ENCODE data around the gene NUDT5.
"Not testable (repeated sequence)": the region's sequence is repeated elsewhere in the genome, so short reads cannot be mapped to it uniquely, and the experiment has no call there.

Gene NUDT5

GRCh38 chr10:12177642-12178041 is 18.0 kb downstream of the NUDT5 start:
- H2AFZ ChIP-seq (ENCODE audit: low read depth, low read length, severe bottlenecking) = no peak overlapping the region
- no peaks in the 10 kb centered on the region for H3K79me2 ChIP-seq (ENCODE audit: insufficient read depth, low read length)
- H3K9me2 ChIP-seq (replicated peaks; ENCODE audit: insufficient read depth, low read length) = no peaks in the 10 kb centered on the region
- H3K36me3 ChIP-seq (ENCODE audit: low read length) = 0 out of 2 replicates have a peak, but pooled peaks cover 4% of the 10 kb centered on the region
- no peak overlapping the region for H3K27ac ChIP-seq (ENCODE audit: low read depth, low read length)
- H3K27me3 ChIP-seq (ENCODE audit: low read length) = no peaks in the 10 kb centered on the region
- H3K4me2 ChIP-seq (ENCODE audit: low read depth, low read length, poor library complexity, severe bottlenecking) = no peak overlapping the region
- no peaks in the 10 kb centered on the region for H4K20me1 ChIP-seq (ENCODE audit: low read depth, low read length)
- no peak overlapping the region for H3K9ac ChIP-seq (ENCODE audit: low read length)
- TF ChIP-seq CTCF (IDR thresholded peaks at IDR 0.05; ENCODE audit: insufficient read depth, low read length, poor library complexity, severe bottlenecking) (no peak), EZH2phosphoT487 (conservative IDR thresholded peaks at IDR 0.05; ENCODE audit: low read length) (no peak)
- no peak overlapping the region for H3K4me3 ChIP-seq (ENCODE audit: insufficient read depth, low read length, poor library complexity, severe bottlenecking)
- H3K9me3 ChIP-seq (ENCODE audit: insufficient read depth, low read length) = no peaks in the 10 kb centered on the region
- no peaks in the 10 kb centered on the region for H3F3A ChIP-seq (ENCODE audit: insufficient read depth)

GRCh38 chr10:12171512-12171911 is 24.2 kb downstream of the NUDT5 start:
- not testable (repeated sequence) for H3K9me2 ChIP-seq (replicated peaks; ENCODE audit: insufficient read depth, low read length); H3F3A ChIP-seq (ENCODE audit: insufficient read depth); H4K20me1 ChIP-seq (ENCODE audit: low read depth, low read length); H3K4me2 ChIP-seq (ENCODE audit: low read depth, low read length, poor library complexity, severe bottlenecking); H3K36me3 ChIP-seq (ENCODE audit: low read length); H3K27ac ChIP-seq (ENCODE audit: low read depth, low read length); H2AFZ ChIP-seq (ENCODE audit: low read depth, low read length, severe bottlenecking); H3K79me2 ChIP-seq (ENCODE audit: insufficient read depth, low read length); H3K27me3 ChIP-seq (ENCODE audit: low read length); H3K4me3 ChIP-seq (ENCODE audit: insufficient read depth, low read length, poor library complexity, severe bottlenecking); H3K9ac ChIP-seq (ENCODE audit: low read length); H3K9me3 ChIP-seq (ENCODE audit: insufficient read depth, low read length)

GRCh38 chr10:12165999-12166775 is 29.5 kb downstream of the NUDT5 start:
- Histone ChIP-seq H3F3A (ENCODE audit: insufficient read depth) (no peaks in the 10 kb centered on the region; the same call in 1 of the 2 replicates), H3K79me2 (ENCODE audit: insufficient read depth, low read length) (no peaks in the 10 kb centered on the region), H3K36me3 (ENCODE audit: low read length) (no peaks in the 10 kb centered on the region; the same call in 1 of the 2 replicates), H4K20me1 (ENCODE audit: low read depth, low read length) (no peaks in the 10 kb centered on the region), H3K9ac (ENCODE audit: low read length) (no peak overlapping the region), H3K9me2 (replicated peaks; ENCODE audit: insufficient read depth, low read length) (no peaks in the 10 kb centered on the region), H3K9me3 (ENCODE audit: insufficient read depth, low read length) (no peaks in the 10 kb centered on the region), H3K27ac (ENCODE audit: low read depth, low read length) (no peak overlapping the region), H3K27me3 (ENCODE audit: low read length) (no peaks in the 10 kb centered on the region), H2AFZ (ENCODE audit: low read depth, low read length, severe bottlenecking) (no peak overlapping the region), H3K4me2 (ENCODE audit: low read depth, low read length, poor library complexity, severe bottlenecking) (no peak overlapping the region), H3K4me3 (ENCODE audit: insufficient read depth, low read length, poor library complexity, severe bottlenecking) (no peak overlapping the region)
- TF ChIP-seq CTCF (IDR thresholded peaks at IDR 0.05; ENCODE audit: insufficient read depth, low read length, poor library complexity, severe bottlenecking) (no peak), EZH2phosphoT487 (conservative IDR thresholded peaks at IDR 0.05; ENCODE audit: low read length) (no peak)

GRCh38 chr10:12165036-12165435 is 30.7 kb downstream of the NUDT5 start:
- no peaks in the 10 kb centered on the region for H4K20me1 ChIP-seq (ENCODE audit: low read depth, low read length)
- no peaks in the 10 kb centered on the region for H3K36me3 ChIP-seq (ENCODE audit: low read length)
- no peaks in the 10 kb centered on the region for H3K27me3 ChIP-seq (ENCODE audit: low read length)
- H3K4me2 ChIP-seq (ENCODE audit: low read depth, low read length, poor library complexity, severe bottlenecking) = no peak overlapping the region
- H3K9me3 ChIP-seq (ENCODE audit: insufficient read depth, low read length) = no peaks in the 10 kb centered on the region
- no peak for TF ChIP-seq EZH2phosphoT487 (conservative IDR thresholded peaks at IDR 0.05; ENCODE audit: low read length)
- TF ChIP-seq CTCF (IDR thresholded peaks at IDR 0.05; ENCODE audit: insufficient read depth, low read length, poor library complexity, severe bottlenecking) = no peak
- H3K27ac ChIP-seq (ENCODE audit: low read depth, low read length) = no peak overlapping the region
- H3K9ac ChIP-seq (ENCODE audit: low read length) = no peak overlapping the region
- no peaks in the 10 kb centered on the region for H3K9me2 ChIP-seq (replicated peaks; ENCODE audit: insufficient read depth, low read length)
- no peaks in the 10 kb centered on the region for H3K79me2 ChIP-seq (ENCODE audit: insufficient read depth, low read length)
- no peak overlapping the region for H2AFZ ChIP-seq (ENCODE audit: low read depth, low read length, severe bottlenecking)
- no peak overlapping the region for H3K4me3 ChIP-seq (ENCODE audit: insufficient read depth, low read length, poor library complexity, severe bottlenecking)
- H3F3A ChIP-seq (ENCODE audit: insufficient read depth) = no peaks in the 10 kb centered on the region; the same call in 1 of the 2 replicates
